Keratinocyte (primary cell): ENCODE results near the gene ENPP6.

Experiments
- EZH2 ChIP-seq: IDR thresholded peaks from one replicate; pipeline ENCODE4 v1.6.1; 2012; ENCODE audit warnings: inconsistent platforms, mild to moderate bottlenecking, low read length, moderate library complexity
- TF ChIP-seq, protein P1 (sequence below), 3 experiments: IDR thresholded peaks in 1 of 3; conservative IDR thresholded peaks in 1 of 3; optimal IDR thresholded peaks in 1 of 3; 2 replicates in 2 of 3; 3 replicates in 1 of 3; pipeline versions ENCODE3 to v1.5.1; 2011; ENCODE audit warnings: low read length in 3 of 3, mild to moderate bottlenecking in 3 of 3, moderate library complexity in 2 of 3, control low read depth in 1 of 3, inconsistent platforms in 1 of 3; ENCODE audit not compliant: insufficient read depth in 2 of 3; ENCODE audit errors: extremely low read depth in 1 of 3

- TF ChIP-seq, protein P1, sequence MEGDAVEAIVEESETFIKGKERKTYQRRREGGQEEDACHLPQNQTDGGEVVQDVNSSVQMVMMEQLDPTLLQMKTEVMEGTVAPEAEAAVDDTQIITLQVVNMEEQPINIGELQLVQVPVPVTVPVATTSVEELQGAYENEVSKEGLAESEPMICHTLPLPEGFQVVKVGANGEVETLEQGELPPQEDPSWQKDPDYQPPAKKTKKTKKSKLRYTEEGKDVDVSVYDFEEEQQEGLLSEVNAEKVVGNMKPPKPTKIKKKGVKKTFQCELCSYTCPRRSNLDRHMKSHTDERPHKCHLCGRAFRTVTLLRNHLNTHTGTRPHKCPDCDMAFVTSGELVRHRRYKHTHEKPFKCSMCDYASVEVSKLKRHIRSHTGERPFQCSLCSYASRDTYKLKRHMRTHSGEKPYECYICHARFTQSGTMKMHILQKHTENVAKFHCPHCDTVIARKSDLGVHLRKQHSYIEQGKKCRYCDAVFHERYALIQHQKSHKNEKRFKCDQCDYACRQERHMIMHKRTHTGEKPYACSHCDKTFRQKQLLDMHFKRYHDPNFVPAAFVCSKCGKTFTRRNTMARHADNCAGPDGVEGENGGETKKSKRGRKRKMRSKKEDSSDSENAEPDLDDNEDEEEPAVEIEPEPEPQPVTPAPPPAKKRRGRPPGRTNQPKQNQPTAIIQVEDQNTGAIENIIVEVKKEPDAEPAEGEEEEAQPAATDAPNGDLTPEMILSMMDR (optimal IDR thresholded peaks at IDR 0.05 in 1 of 3, IDR thresholded peaks at IDR 0.05 in 1 of 3, conservative IDR thresholded peaks at IDR 0.05 in 1 of 3; ENCODE audit: extremely low read depth in 1 of 3, insufficient read depth in 2 of 3, low read length in 3 of 3) = no peak
- TF ChIP-seq EZH2 = no peak
Measured at GRCh38 chr4:184157322-184157721, 60.4 kb downstream of the ENPP6 start.
